ENCODE results near the gene TSPAN5.
A peak's percentile ranks its signal among the peaks of the same experiment; 100 is the strongest.

The TSPAN5 gene

DNA sequence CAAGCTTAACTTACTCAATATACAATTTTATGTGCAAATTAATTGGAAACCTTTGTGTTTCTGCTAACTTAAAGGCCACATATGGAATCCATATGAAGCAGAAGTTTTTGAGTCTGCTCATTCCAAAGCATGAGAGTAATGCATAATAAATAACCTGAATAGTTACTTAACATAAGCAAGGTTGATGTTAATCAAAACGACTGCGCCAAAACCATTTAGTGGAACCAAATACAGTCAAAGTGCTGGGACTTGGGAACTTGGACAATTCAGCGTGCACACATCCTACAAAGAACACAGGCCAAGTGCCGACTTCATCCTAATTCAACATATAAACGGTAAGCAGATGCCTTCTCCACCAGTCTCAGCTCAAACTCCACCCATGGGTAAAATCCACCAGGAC lies 17.0 kb downstream of the TSPAN5 start:
- no peak overlapping the region for H2AK5ac ChIP-seq (ENCODE audit: low read depth, low read length)
- H3K27ac ChIP-seq (replicated peaks; ENCODE audit: low read length), result peak overlapping the region; percentile 41
- no peak overlapping the region for H3K18ac ChIP-seq (ENCODE audit: low read length)
- H2BK15ac ChIP-seq (ENCODE audit: low read length), result no peak overlapping the region
- H3K14ac ChIP-seq (ENCODE audit: low read length), result no peak overlapping the region
- no peaks in the 10 kb centered on the region for H3K27me3 ChIP-seq (ENCODE audit: control insufficient read depth in 3 of 3, insufficient read depth in 3 of 3, low read depth in 1 of 3, low read length in 3 of 3)
- no peaks in the 10 kb centered on the region for H3K9me3 ChIP-seq (replicated peaks in 1 of 2; ENCODE audit: control insufficient read depth in 2 of 2, insufficient read depth in 1 of 2, low read depth in 1 of 2, low read length in 2 of 2)
- no peak overlapping the region for H3K23ac ChIP-seq (ENCODE audit: low read depth, low read length, poor library complexity)
- H3K4me1 ChIP-seq (ENCODE audit: control insufficient read depth in 2 of 2, insufficient read depth in 1 of 2, low read depth in 1 of 2, low read length in 2 of 2), result peaks cover 0 to 11% of the 10 kb centered on the region in 2 donors
- H3K36me3 ChIP-seq (replicated peaks in 1 of 2; ENCODE audit: control insufficient read depth in 2 of 2, insufficient read depth in 2 of 2, low read length in 2 of 2), result no peaks in the 10 kb centered on the region
- H2AFZ ChIP-seq (ENCODE audit: low read length), result no peak overlapping the region
- no peak overlapping the region for H3K4ac ChIP-seq (ENCODE audit: low read length)
- H2BK12ac ChIP-seq (ENCODE audit: low read length), result no peak overlapping the region
- no peak overlapping the region for H2BK5ac ChIP-seq (ENCODE audit: low read length)
- H3K4me3 ChIP-seq (ENCODE audit: low read length in 2 of 2), result no peak overlapping the region
- H4K8ac ChIP-seq (ENCODE audit: low read depth, low read length), result no peak overlapping the region
- H3K79me1 ChIP-seq (ENCODE audit: low read depth, low read length), result no peaks in the 10 kb centered on the region
- H2BK120ac ChIP-seq (ENCODE audit: low read depth, low read length), result no peak overlapping the region
- H4K91ac ChIP-seq (ENCODE audit: low read depth, low read length, poor library complexity), result no peak overlapping the region
- no CpG with 5 or more reads among the region's 5 CpGs for WGBS, 2 donors (ENCODE audit: extremely low coverage in 2 of 2, insufficient read length in 2 of 2, insufficient replicate concordance in 1 of 2)
- no peak overlapping the region for H3K9ac ChIP-seq (ENCODE audit: low read depth, low read length, poor library complexity)
- DNase-seq (ENCODE audit: low spot score), result no peak
- H3K4me2 ChIP-seq (ENCODE audit: insufficient read depth, low read length, poor library complexity, severe bottlenecking), result no peak overlapping the region

DNA sequence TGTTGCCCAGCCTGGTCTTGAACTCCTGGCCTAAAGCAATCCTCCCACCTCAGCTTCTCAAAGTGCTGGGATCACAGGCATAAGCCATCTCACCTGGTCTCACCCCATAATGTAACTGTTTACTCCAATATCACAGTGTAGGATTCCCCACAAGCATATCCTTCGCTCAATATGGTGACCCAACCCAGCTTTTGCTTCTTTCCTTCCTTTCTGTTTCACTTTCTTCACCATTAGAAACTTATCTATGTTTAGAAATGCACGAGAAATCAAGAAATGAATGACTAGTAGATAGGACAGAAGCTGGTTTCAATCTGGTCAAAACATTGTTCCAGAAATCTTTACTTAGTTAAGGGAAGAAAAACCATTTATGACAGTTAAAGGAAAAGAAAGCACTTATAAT lies 18.9 kb downstream of the TSPAN5 start:
- no peak overlapping the region for H2BK5ac ChIP-seq (ENCODE audit: low read length)
- H2AK5ac ChIP-seq (ENCODE audit: low read depth, low read length), result no peak overlapping the region
- no CpG with 5 or more reads among the region's 2 CpGs for WGBS, 2 donors (ENCODE audit: extremely low coverage in 2 of 2, insufficient read length in 2 of 2, insufficient replicate concordance in 1 of 2)
- no peak overlapping the region for H3K14ac ChIP-seq (ENCODE audit: low read length)
- no peak overlapping the region for H4K91ac ChIP-seq (ENCODE audit: low read depth, low read length, poor library complexity)
- no peak overlapping the region for H2BK120ac ChIP-seq (ENCODE audit: low read depth, low read length)
- no peak overlapping the region for H2AFZ ChIP-seq (ENCODE audit: low read length)
- DNase-seq (ENCODE audit: low spot score), result no peak
- no peaks in the 10 kb centered on the region for H3K27me3 ChIP-seq (ENCODE audit: control insufficient read depth in 3 of 3, insufficient read depth in 3 of 3, low read depth in 1 of 3, low read length in 3 of 3)
- H2BK12ac ChIP-seq (ENCODE audit: low read length), result no peak overlapping the region
- H2BK15ac ChIP-seq (ENCODE audit: low read length), result no peak overlapping the region
- no peaks in the 10 kb centered on the region for H3K9me3 ChIP-seq (replicated peaks in 1 of 2; ENCODE audit: control insufficient read depth in 2 of 2, insufficient read depth in 1 of 2, low read depth in 1 of 2, low read length in 2 of 2)
- peaks cover 0 to 7% of the 10 kb centered on the region in 2 donors for H3K4me1 ChIP-seq (ENCODE audit: control insufficient read depth in 2 of 2, insufficient read depth in 1 of 2, low read depth in 1 of 2, low read length in 2 of 2)
- no peak overlapping the region for H4K8ac ChIP-seq (ENCODE audit: low read depth, low read length)
- H3K79me1 ChIP-seq (ENCODE audit: low read depth, low read length), result no peaks in the 10 kb centered on the region
- no peak overlapping the region for H3K23ac ChIP-seq (ENCODE audit: low read depth, low read length, poor library complexity)
- H3K4me3 ChIP-seq (ENCODE audit: low read length in 2 of 2), result no peak overlapping the region
- no peaks in the 10 kb centered on the region for H3K36me3 ChIP-seq (replicated peaks in 1 of 2; ENCODE audit: control insufficient read depth in 2 of 2, insufficient read depth in 2 of 2, low read length in 2 of 2)
- no peak overlapping the region for H3K18ac ChIP-seq (ENCODE audit: low read length)
- H3K4me2 ChIP-seq (ENCODE audit: insufficient read depth, low read length, poor library complexity, severe bottlenecking), result no peak overlapping the region
- H3K9ac ChIP-seq (ENCODE audit: low read depth, low read length, poor library complexity), result no peak overlapping the region
- no peak overlapping the region for H3K27ac ChIP-seq (replicated peaks; ENCODE audit: low read length)
- H3K4ac ChIP-seq (ENCODE audit: low read length), result no peak overlapping the region

DNA sequence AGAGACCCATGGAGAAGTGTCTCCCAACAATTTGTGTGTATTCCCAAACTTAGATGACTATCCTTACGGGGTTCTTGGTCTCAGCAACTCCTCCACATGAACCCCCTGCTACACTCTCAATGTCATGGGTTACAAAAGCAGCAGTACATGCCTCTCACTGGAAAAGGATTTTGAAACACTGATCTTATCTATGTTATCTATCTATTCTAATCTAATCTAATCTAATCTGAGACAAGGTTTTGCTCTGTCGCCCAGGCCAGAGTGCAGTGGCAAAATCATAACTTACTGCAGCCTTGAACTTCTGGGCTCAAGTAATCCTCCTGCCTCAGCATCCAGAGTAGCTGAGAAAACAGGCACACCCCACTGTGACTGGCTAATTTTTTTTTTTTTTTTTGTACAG lies 19.3 kb downstream of the TSPAN5 start:
- no peak overlapping the region for H2BK5ac ChIP-seq (ENCODE audit: low read length)
- DNase-seq (ENCODE audit: low spot score), result no peak
- H2BK15ac ChIP-seq (ENCODE audit: low read length), result no peak overlapping the region
- H3K36me3 ChIP-seq (replicated peaks in 1 of 2; ENCODE audit: control insufficient read depth in 2 of 2, insufficient read depth in 2 of 2, low read length in 2 of 2), result no peaks in the 10 kb centered on the region
- H3K79me1 ChIP-seq (ENCODE audit: low read depth, low read length), result no peaks in the 10 kb centered on the region
- H3K4me1 ChIP-seq (ENCODE audit: control insufficient read depth in 2 of 2, insufficient read depth in 1 of 2, low read depth in 1 of 2, low read length in 2 of 2), result peaks cover 0 to 7% of the 10 kb centered on the region in 2 donors
- H4K8ac ChIP-seq (ENCODE audit: low read depth, low read length), result no peak overlapping the region
- no peak overlapping the region for H2BK120ac ChIP-seq (ENCODE audit: low read depth, low read length)
- no peak overlapping the region for H3K4ac ChIP-seq (ENCODE audit: low read length)
- H3K9ac ChIP-seq (ENCODE audit: low read depth, low read length, poor library complexity), result no peak overlapping the region
- no peak overlapping the region for H3K23ac ChIP-seq (ENCODE audit: low read depth, low read length, poor library complexity)
- H3K9me3 ChIP-seq (replicated peaks in 1 of 2; ENCODE audit: control insufficient read depth in 2 of 2, insufficient read depth in 1 of 2, low read depth in 1 of 2, low read length in 2 of 2), result no peaks in the 10 kb centered on the region
- WGBS, 2 donors (ENCODE audit: extremely low coverage in 2 of 2, insufficient read length in 2 of 2, insufficient replicate concordance in 1 of 2), result no CpG with 5 or more reads among the region's 2 CpGs
- no peak overlapping the region for H4K91ac ChIP-seq (ENCODE audit: low read depth, low read length, poor library complexity)
- no peak overlapping the region for H2AFZ ChIP-seq (ENCODE audit: low read length)
- no peak overlapping the region for H3K18ac ChIP-seq (ENCODE audit: low read length)
- no peak overlapping the region for H3K27ac ChIP-seq (replicated peaks; ENCODE audit: low read length)
- H3K4me3 ChIP-seq (ENCODE audit: low read length in 2 of 2), result no peak overlapping the region
- no peak overlapping the region for H3K14ac ChIP-seq (ENCODE audit: low read length)
- H3K4me2 ChIP-seq (ENCODE audit: insufficient read depth, low read length, poor library complexity, severe bottlenecking), result no peak overlapping the region
- H2AK5ac ChIP-seq (ENCODE audit: low read depth, low read length), result no peak overlapping the region
- no peak overlapping the region for H2BK12ac ChIP-seq (ENCODE audit: low read length)
- no peaks in the 10 kb centered on the region for H3K27me3 ChIP-seq (ENCODE audit: control insufficient read depth in 3 of 3, insufficient read depth in 3 of 3, low read depth in 1 of 3, low read length in 3 of 3)

DNA sequence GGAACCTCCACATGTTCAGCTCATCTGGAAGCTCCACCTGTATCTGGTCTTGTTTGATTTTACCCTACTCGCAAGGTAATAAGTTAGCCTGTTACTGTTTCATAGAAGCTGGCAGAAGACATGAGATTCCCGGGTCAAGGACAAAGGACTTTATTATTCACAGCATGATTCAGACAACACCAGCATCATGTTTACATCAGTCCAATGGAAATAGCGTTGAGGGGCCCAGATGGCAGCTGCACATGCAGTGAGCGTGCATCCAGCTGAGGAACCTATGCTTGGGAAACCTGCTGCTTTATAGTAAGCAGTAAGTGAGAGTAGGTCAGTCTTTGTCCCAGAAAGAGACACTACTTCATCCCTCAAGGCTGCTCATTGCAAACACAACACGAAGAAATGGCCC lies 19.8 kb downstream of the TSPAN5 start:
- peaks cover 0 to 7% of the 10 kb centered on the region in 2 donors for H3K4me1 ChIP-seq (ENCODE audit: control insufficient read depth in 2 of 2, insufficient read depth in 1 of 2, low read depth in 1 of 2, low read length in 2 of 2)
- H2BK5ac ChIP-seq (ENCODE audit: low read length), result no peak overlapping the region
- no peak overlapping the region for H3K9ac ChIP-seq (ENCODE audit: low read depth, low read length, poor library complexity)
- WGBS, 2 donors (ENCODE audit: extremely low coverage in 2 of 2, insufficient read length in 2 of 2, insufficient replicate concordance in 1 of 2), result no CpG with 5 or more reads among the region's 5 CpGs
- H2AFZ ChIP-seq (ENCODE audit: low read length), result no peak overlapping the region
- H3K4me2 ChIP-seq (ENCODE audit: insufficient read depth, low read length, poor library complexity, severe bottlenecking), result no peak overlapping the region
- no peak overlapping the region for H2BK120ac ChIP-seq (ENCODE audit: low read depth, low read length)
- no peak overlapping the region for H3K4ac ChIP-seq (ENCODE audit: low read length)
- H4K91ac ChIP-seq (ENCODE audit: low read depth, low read length, poor library complexity), result no peak overlapping the region
- H2BK15ac ChIP-seq (ENCODE audit: low read length), result no peak overlapping the region
- no peak overlapping the region for H3K18ac ChIP-seq (ENCODE audit: low read length)
- H3K9me3 ChIP-seq (replicated peaks in 1 of 2; ENCODE audit: control insufficient read depth in 2 of 2, insufficient read depth in 1 of 2, low read depth in 1 of 2, low read length in 2 of 2), result no peaks in the 10 kb centered on the region
- H3K14ac ChIP-seq (ENCODE audit: low read length), result no peak overlapping the region
- no peak overlapping the region for H2AK5ac ChIP-seq (ENCODE audit: low read depth, low read length)
- no peak overlapping the region for H2BK12ac ChIP-seq (ENCODE audit: low read length)
- no peak for DNase-seq (ENCODE audit: low spot score)
- H3K4me3 ChIP-seq (ENCODE audit: low read length in 2 of 2), result no peak overlapping the region
- H3K79me1 ChIP-seq (ENCODE audit: low read depth, low read length), result no peaks in the 10 kb centered on the region
- no peaks in the 10 kb centered on the region for H3K36me3 ChIP-seq (replicated peaks in 1 of 2; ENCODE audit: control insufficient read depth in 2 of 2, insufficient read depth in 2 of 2, low read length in 2 of 2)
- H4K8ac ChIP-seq (ENCODE audit: low read depth, low read length), result no peak overlapping the region
- H3K27me3 ChIP-seq (ENCODE audit: control insufficient read depth in 3 of 3, insufficient read depth in 3 of 3, low read depth in 1 of 3, low read length in 3 of 3), result no peaks in the 10 kb centered on the region
- no peak overlapping the region for H3K27ac ChIP-seq (replicated peaks; ENCODE audit: low read length)
- no peak overlapping the region for H3K23ac ChIP-seq (ENCODE audit: low read depth, low read length, poor library complexity)
